ENCODE data around the gene TTLL11.

Gene TTLL11

DNA sequence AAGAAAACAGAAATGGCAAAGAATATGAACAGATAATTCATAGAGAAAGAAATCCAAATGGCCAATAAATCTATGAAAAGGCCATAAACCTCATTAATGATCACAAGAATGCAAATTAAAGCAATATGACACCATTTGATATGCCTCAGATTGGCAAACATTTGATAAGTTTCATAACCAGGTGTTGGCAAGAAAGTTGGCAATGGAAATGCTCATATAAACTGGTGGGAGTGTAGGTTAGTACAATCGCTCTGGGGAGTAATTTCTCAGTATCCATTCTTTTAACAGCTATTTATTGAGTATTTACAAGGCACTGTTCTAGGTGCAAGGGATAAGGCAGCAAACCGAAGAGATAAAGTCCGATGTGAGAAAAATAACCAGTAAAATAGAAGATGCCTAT, 154.5 kb downstream of the TTLL11 start:
- DNase-seq (ENCODE audit: low spot score) = no peak

GRCh38 chr9:121937240-121937639, 155.9 kb downstream of the TTLL11 start:
- no peak for DNase-seq (ENCODE audit: low spot score)

DNA sequence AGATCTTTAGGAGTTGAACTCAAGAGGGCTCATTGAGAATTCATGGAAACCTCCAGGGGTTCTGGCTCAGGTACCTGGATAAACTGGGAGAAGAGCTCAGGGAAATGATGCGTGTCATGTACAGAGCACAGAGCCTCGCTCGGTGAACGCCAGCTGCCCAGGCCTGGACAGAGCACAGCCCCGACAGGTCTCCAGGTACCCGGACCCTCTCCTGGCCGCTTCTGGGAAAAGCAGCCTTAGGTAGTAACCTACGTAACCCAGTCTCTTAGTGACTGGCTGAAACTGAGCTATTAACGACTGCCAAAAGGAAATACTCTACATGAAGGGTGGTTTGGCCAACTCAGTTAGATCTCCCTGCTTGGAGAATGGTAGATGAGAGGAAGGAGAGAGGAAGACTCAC, 157.4 kb downstream of the TTLL11 start:
- DNase-seq (ENCODE audit: low spot score) = no peak

DNA sequence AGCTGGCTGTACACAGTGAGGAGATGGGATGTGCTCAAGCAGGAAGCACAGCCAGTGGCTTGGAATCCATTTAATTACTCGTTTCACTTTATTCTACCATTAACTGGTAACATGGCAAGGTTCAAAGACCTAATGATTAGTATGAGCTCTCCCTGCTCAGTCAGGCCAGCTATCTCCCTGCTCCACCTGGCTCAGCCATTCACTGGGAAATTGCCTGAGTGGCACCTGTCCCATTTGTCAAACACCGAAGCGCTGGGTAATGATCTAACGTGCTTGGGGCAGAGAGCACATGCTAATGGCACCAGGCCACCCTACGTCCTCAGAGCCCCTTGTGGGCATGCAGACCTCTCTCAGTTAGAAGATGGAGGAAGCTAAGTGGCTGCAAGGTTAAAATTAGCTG, 162.2 kb downstream of the TTLL11 start:
- DNase-seq (ENCODE audit: low spot score) = no peak

GRCh38 chr9:121929893-121930875, 162.9 kb downstream of the TTLL11 start:
- no peak for DNase-seq (ENCODE audit: low spot score)

DNA sequence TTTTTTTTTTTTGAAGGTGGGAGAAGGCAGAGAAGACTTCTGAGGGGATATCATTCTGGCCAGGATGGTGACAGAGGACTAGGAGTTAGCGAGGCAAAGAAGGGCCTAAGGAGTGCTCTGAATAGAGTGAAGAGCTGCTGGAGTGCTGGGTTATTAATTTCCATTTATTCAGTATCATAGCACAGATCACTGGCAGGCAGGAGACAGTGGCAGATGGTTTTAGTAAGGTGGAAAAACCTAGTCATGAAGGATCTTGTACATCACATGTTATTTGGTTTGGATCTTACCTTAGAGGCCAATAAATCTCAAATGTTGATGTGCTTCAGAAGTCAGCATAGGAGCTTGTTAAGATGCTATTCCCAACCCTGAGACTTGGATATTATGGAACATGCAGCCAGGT, 165.5 kb downstream of the TTLL11 start:
- no peak for DNase-seq (ENCODE audit: low spot score)

- no peak for DNase-seq (ENCODE audit: low spot score)
These were observed 166.0 kb downstream of the TTLL11 start for GRCh38 chr9:121927081-121927480.

DNA sequence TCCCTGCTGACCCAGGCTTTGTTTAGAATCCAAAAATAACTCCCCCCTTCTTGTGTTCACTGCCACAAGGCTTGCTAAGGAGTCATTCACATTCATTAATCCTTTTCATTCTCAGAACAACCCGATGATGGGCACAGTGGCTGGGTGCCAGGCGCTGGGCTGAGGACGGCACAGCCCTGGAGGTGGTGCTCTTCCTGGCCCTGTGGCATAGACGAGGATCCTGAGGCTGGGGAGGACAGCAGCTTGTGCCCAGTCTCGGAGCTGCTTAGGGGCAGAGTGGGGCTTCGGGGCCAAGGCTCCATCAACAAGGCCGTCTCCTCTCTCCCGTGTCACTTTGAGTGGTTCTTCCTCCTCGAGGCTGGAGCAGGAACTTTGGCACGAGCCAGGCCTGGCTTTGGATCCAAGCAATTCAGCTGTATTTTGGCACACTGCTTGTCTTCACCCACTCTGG, 166.7 kb downstream of the TTLL11 start:
- no peak for DNase-seq (ENCODE audit: low spot score)

DNA sequence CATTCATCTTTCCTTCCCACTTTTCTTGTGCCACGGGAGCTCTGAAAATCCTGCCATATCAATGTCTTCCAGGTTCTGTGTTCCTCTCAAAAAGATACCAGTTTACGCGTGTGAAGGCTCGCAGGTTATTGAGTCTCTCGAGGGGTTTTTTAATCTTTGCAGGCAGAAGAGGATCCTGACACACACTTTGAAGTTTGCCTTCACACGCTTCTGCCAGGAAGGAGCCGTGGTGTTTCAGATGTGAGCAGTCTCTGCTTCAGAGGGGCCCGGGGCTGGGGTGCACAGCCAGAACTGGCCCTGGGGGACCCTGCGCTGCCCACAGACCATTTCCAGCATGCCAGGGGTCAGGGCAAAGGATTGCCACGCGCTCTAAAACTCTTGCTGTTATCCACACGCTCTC, 167.2 kb downstream of the TTLL11 start:
- no peak for DNase-seq (ENCODE audit: low spot score)

GRCh38 chr9:121924700-121925099, 168.4 kb downstream of the TTLL11 start:
- no peak for DNase-seq (ENCODE audit: low spot score)

- DNase-seq (ENCODE audit: low spot score) = no peak
These were observed 171.7 kb downstream of the TTLL11 start for GRCh38 chr9:121921444-121921843.

- DNase-seq (ENCODE audit: low spot score) = no peak
These were observed 175.5 kb downstream of the TTLL11 start for GRCh38 chr9:121917375-121918335.

GRCh38 chr9:121915304-121915625, 177.8 kb downstream of the TTLL11 start:
- DNase-seq (ENCODE audit: low spot score) = no peak

GRCh38 chr9:121914604-121915303, 178.4 kb downstream of the TTLL11 start:
- no peak for DNase-seq (ENCODE audit: low spot score)

DNA sequence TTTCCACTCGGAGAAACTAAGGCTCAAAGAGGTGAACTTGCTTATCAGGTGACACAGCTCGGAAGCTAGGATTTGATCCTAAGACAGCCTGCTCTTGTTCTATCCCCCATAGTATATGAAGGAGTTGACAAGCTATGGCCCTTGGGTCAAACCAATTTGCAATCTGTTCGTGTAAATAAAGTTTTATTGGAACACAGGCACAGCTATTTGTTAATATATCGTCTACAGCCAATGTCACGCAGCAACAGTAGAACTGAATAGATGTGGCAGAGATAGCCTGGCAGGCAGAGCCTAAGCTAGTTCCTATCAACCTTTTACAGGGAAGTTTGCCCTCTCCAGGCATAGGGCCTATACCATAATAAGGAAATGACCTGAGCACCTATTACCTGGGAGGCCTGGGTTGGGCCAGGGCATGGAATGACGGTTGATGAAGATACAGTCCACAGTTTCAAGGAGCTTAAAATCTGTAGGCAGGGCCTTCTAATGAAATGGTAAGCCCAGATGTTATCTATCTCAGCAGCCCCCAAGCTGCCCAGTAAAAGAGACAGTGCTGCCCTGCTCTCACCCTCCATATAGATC, 179.0 kb downstream of the TTLL11 start:
- no peak for DNase-seq (ENCODE audit: low spot score)

DNA sequence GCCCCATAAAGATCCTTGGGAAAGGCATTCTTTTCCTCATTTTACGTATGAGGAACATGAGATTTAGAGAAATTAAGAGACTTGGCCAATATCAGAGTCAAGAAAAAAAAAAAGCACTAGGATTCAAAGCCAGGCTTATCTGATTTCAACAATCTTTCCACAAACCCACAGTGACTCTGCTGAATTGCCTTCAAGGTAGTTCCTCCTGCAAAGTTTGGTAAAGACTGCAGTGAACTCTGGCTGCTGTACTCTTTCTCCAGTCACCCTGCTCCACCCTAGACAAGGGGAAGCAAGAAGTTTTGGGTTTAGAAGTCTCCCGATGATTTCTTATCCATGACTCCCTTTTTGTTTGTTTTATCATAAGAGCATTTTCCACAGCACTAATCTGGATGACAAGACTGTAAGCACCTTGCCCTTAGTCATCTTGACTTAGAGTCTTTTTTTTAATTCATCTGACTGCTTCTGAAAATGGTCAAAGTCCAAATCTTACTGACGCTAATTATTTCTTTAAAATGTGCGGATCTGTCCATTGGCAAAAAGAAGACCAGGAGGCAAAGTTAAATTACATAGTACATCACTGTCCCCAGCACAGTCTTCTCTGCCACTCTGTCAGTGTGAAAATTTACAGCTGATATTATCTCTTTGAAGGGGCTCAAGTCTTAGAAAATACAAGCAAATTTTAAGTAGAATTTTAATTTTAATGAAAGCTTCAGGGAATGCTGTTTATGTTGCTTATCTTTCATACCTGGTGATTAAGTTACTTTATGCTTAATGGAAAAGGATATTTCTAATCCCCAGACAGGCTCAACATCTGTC, 180.1 kb downstream of the TTLL11 start:
- no peak for DNase-seq (ENCODE audit: low spot score)

- DNase-seq (ENCODE audit: low spot score) = no peak
These were observed 182.5 kb downstream of the TTLL11 start for GRCh38 chr9:121910491-121911040.

DNA sequence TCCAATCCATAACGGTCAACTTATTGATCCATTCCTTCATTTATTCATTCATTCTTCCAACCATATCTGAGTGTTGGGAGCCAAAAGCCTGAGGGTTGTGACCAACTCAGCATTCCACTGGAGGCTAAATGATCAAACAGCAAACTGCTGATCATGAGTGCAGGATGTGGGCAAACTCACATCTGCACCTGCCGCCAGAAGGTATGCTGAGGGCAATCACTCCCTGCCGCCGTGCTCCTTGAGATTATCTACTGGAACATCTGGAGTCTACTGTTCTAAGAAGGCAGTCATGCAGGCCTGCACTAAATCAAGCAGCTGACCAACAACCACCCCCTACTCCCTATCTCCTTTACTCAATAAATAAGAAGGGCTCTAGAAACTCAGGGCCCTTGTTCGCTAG, 184.0 kb downstream of the TTLL11 start:
- DNase-seq (ENCODE audit: low spot score) = no peak

GRCh38 chr9:121906074-121906870, 186.8 kb downstream of the TTLL11 start:
- DNase-seq (ENCODE audit: low spot score) = no peak

Data from HuH-7.5 (cell line).